Psoas muscle (tissue), 8 donors: Measurements from ENCODE around the gene CFAP46. TPM values are rescaled to one million over a fixed set of nuclear protein-coding genes. Genes with fewer than 3 reads are reported as not detected.

Source experiments
- ATAC-seq, 4 donors: fragments of 200-7000 bp; cut with Tn5 transposase; one replicate each; pipeline ENCODE4 v1.9.1; 2020; ENCODE audit warnings: moderate library complexity in 3 of 4, mild to moderate bottlenecking in 2 of 4
- DNase-seq, 2 donors: peaks; one replicate each; pipeline ENCODE4 v3.0.0-alpha.2; 2020
- H3K27ac ChIP-seq: fragments of 200-600 bp; one replicate; pipeline ENCODE4 v1.8.0; 2022
- H3K27me3 ChIP-seq, 3 donors: fragments of 200-600 bp in 1 of 3; one replicate each; pipeline versions ENCODE4 v1.6.1 to v1.8.0; 2013 to 2022; ENCODE audit warnings: low read length in 2 of 3, mild to moderate bottlenecking in 2 of 3, moderate library complexity in 1 of 3; ENCODE audit not compliant: insufficient read depth in 3 of 3
- H3K36me3 ChIP-seq, 2 donors: fragments of 200-600 bp in 1 of 2; one replicate each; pipeline versions ENCODE4 v1.6.1 to v1.8.0; 2013 to 2022; ENCODE audit warnings: low read depth in 1 of 2, mild to moderate bottlenecking in 1 of 2, moderate library complexity in 1 of 2; ENCODE audit not compliant: insufficient read depth in 1 of 2
- H3K4me1 ChIP-seq: fragments of 200-600 bp; one replicate; pipeline ENCODE4 v1.8.0; 2022
- H3K4me3 ChIP-seq: fragments of 200-600 bp; one replicate; pipeline ENCODE4 v1.8.0; 2022; ENCODE audit warnings: mild to moderate bottlenecking
- H3K9me3 ChIP-seq: fragments of 200-600 bp; one replicate; pipeline ENCODE4 v1.8.0; 2022
- WGBS, 3 donors: extraction: QIAGEN DNeasy Blood & Tissue Kit; methylation state at CpG; one replicate each; pipeline versions ENCODE4 v1.1.6 to v1.1.7; 2013; 5-methylcytosine and 5-hydroxymethylcytosine counted together
- intact Hi-C, 2 donors: fragments of 100-400 bp; cut with DNase I; formaldehyde crosslinking; loops; one replicate each; pipeline versions ENCODE4 v1.11.0 to v1.14.2; 2022
- polyA plus RNA-seq, 3 donors: library from polyadenylated mRNA; stranded (reverse); fragments of 200-250 nt; gene quantifications; one replicate each; pipeline ENCODE4 v1.2.3, GENCODE V29; 2013
- total RNA-seq, 4 donors: library from RNA; stranded (reverse); fragmentation: NEBNext Ultra II Directional in 2 of 4; extraction: Animal tissue kit (Norgen Biotek cat#: 25700) in 2 of 4; gene quantifications; one replicate each; pipeline versions ENCODE4 v1.2.1 to v1.2.4, GENCODE V29; 2021 to 2023
- TF ChIP-seq, protein P1 (sequence below): fragments of 200-600 bp; IDR thresholded peaks from one replicate; pipeline ENCODE4 v1.8.0; 2022; ENCODE audit warnings: antibody characterized with exemption
- donor health status: healthy with polysubstance abuse.
- donor health status: DM: no; HTN: no; CAD: no; lungs with moderate emphysema.
- donor health status: Bipolar disorder and iron deficiency.
- donor health status: healthy.
- donor health status: DM: yes; HTN: yes; CAD: no.
- donor health status: DM: no; HTN: no; CAD: no.
- donor health status: DM: no; HTN: no; CAD: no.
- donor health status: DM: yes; HTN: yes; CAD: no.

CFAP46 gene
- total and polyA plus RNA-seq, 7 donors = 3.9 to 25.4 (median 13.8) TPM

DNA sequence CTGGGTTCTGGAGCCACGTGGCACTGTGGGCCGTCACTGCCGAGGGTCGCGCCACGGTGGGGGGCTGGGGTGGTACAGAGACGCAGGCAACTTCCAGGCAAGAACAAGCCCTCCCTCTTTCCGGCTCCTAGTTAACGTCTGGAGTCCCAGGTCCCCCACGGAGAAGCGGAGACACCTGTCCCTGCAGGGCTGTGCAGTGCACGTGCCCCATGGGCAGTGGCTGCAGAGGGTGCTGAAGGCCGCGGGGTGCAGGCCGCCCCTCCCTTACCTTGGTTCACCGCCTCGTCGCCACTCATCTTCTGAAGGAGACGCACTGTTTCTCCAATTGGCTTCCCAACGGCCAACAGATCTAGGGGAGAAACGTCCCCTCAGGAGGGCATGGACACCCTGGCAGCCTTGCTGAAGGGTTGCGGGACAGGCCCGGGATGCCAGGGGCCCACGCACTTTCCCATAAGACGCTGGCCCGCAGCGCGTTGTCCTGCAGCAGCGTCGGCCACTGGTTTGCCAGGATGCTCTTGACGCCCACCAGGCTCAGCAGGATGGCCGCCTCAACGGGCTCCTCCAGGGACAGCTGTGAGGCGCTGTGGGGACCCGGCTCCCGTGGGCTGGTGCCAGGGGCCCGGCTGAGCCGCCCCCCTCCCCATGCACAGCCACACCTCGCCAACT is 132.1 kb downstream of the CFAP46 start:
- ATAC-seq (no peak), DNase-seq (peak; percentile 8 to 45)
- 70 to 71% (median 71%) methylated on average over 39 of the region's 39 CpGs for WGBS, 3 donors
- H3K36me3 ChIP-seq = no peaks in the 10 kb centered on the region
- no peaks in the 10 kb centered on the region for H3K27me3 ChIP-seq
- no peaks in the 10 kb centered on the region for H3K9me3 ChIP-seq
- intact Hi-C loops = no loop called here
- TF ChIP-seq, protein P1, sequence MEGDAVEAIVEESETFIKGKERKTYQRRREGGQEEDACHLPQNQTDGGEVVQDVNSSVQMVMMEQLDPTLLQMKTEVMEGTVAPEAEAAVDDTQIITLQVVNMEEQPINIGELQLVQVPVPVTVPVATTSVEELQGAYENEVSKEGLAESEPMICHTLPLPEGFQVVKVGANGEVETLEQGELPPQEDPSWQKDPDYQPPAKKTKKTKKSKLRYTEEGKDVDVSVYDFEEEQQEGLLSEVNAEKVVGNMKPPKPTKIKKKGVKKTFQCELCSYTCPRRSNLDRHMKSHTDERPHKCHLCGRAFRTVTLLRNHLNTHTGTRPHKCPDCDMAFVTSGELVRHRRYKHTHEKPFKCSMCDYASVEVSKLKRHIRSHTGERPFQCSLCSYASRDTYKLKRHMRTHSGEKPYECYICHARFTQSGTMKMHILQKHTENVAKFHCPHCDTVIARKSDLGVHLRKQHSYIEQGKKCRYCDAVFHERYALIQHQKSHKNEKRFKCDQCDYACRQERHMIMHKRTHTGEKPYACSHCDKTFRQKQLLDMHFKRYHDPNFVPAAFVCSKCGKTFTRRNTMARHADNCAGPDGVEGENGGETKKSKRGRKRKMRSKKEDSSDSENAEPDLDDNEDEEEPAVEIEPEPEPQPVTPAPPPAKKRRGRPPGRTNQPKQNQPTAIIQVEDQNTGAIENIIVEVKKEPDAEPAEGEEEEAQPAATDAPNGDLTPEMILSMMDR = no peak
- H3K4me1 ChIP-seq = no peaks in the 10 kb centered on the region
- H3K27ac ChIP-seq = no peak overlapping the region
- H3K4me3 ChIP-seq = no peak overlapping the region

DNA sequence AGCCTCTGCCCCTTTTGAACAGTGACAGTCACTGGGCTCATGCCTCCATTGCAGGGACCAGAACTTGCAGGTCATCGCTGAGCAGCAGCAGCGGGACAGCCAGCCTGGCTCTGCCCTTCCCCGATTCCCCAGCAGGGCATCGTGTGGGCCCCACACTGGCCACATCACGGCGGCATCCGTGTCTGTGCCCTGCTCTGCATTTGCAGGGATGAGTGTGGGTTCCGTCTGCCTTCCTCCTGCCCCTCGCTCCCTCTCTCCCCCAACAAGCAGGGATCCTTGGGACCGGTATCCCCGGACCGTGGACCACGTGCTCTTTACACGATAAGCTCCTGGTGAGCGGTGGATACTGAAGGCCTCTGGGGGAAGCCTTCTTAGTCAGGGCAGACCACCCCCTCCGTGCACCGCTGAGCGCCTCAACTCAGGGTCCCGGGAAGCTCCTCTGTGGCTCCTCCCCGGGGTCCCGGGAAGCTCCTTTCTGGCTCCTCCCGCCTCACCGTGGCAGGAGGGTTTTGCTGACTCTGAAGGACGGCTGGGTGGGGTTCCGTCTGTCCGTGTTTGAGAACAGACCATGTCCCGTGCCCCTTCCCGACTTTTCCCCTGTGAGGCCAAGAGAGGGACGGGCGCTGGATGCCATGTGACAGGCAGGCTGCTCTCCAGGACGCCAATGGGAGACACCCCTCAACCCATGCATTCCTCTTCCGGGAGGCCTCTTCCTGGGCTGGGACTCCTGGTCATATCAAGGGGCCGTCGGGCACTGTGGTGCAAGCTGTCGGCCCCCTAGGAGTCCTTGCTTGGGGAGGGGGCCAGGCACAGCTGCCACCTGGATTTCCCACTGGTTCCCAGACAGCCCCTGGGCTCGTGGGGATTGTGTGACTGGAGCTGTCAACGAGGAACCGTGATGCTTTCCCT is 132.9 kb downstream of the CFAP46 start:
- Histone ChIP-seq H3K36me3 (no peaks in the 10 kb centered on the region), H3K4me1 (no peaks in the 10 kb centered on the region), H3K9me3 (no peaks in the 10 kb centered on the region), H3K27ac (no peak overlapping the region), H3K27me3 (no peaks in the 10 kb centered on the region), H3K4me3 (no peak overlapping the region)
- TF ChIP-seq, protein P1 = no peak
- ATAC-seq (no peak), DNase-seq (peak; percentile 5 to 28)
- WGBS, 3 donors = 74 to 77% (median 75%) methylated on average over 36 to 38 of the region's 38 CpGs
- intact Hi-C loops = no loop called here

DNA sequence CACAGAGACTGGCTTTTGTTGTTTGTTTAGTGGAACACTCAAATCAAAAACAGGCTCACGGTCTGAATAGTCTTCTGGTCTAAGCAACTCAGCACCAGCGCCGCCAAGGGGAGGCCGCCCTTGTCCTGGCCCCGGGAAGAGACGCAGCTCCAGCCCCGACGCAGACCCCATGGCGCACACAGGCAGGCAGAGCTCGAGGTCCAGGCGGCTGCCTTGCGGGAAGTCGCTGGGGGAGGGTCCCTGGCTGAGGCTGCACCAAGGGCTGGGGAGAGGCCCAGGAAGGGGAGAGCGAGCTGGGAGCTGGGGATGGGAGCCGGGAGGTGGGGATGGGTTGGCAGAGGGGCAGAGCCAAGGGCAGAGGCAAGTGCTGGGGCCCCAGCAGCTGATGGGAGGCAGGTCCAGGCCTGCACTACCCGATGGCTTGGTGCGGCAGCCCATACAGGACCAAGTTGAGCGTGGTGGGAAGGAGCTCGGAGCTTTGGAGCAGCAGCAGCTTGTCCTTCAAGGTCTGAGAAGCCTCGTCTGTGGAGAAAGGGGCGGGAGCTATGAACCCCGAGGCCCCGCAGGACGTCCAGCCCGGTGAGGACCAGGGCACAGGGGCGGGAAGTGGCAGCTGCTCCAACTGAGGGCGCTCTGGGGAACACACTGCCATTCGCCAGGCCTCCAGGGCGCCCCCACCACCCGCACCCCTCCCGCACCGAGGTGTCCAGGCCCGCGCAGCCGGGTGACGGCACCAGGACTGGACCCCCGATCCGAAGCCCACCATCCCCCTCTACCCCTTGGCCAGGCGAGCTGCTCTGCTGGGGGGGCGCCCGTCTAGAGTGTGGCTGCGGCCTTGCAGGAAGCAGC is 133.8 kb downstream of the CFAP46 start:
- ATAC-seq = no peak
- TF ChIP-seq, protein P1 = no peak
- peak; percentile 7 to 45 for DNase-seq
- intact Hi-C loops = no loop called here
- Histone ChIP-seq H3K9me3 (no peaks in the 10 kb centered on the region), H3K36me3 (no peaks in the 10 kb centered on the region), H3K4me3 (no peak overlapping the region), H3K27me3 (no peaks in the 10 kb centered on the region), H3K4me1 (no peaks in the 10 kb centered on the region), H3K27ac (no peak overlapping the region)
- 66 to 71% (median 68%) methylated on average over 31 to 42 of the region's 42 CpGs for WGBS, 3 donors

GRCh38 chr10:132807621-132808049 is 134.7 kb downstream of the CFAP46 start:
- peak in 1 of 4 donors; percentile 20 for ATAC-seq
- H3K27me3 ChIP-seq = no peaks in the 10 kb centered on the region
- intact Hi-C loops = no loop called here
- no peak overlapping the region for H3K4me3 ChIP-seq
- H3K4me1 ChIP-seq = no peaks in the 10 kb centered on the region
- H3K36me3 ChIP-seq = no peaks in the 10 kb centered on the region
- TF ChIP-seq, protein P1 = no peak
- no peaks in the 10 kb centered on the region for H3K9me3 ChIP-seq
- DNase-seq = peak in 1 of 2 donors; percentile 20
- H3K27ac ChIP-seq = no peak overlapping the region
- WGBS, 3 donors = 89 to 91% (median 90%) methylated on average over 26 to 27 of the region's 27 CpGs
